COLO829 (cell line): ENCODE results near the gene HECA.
"Not testable (repeated sequence)": the region's sequence is repeated elsewhere in the genome, so short reads cannot be mapped to it uniquely, and the experiment has no call there.

Experiments used
- DNase-seq: peaks from one replicate; pipeline ENCODE4 v3.0.0; 2012; ENCODE audit warnings: low spot score

HECA gene

GRCh38 chr6:139135578-139136545 lies 982 bp downstream of the HECA start:
- DNase-seq, result no peak

GRCh38 chr6:139137706-139138105 lies 2.8 kb downstream of the HECA start:
- DNase-seq, result no peak

- not testable (repeated sequence) for DNase-seq
Measured at GRCh38 chr6:139140854-139141253, 6.0 kb downstream of the HECA start.

GRCh38 chr6:139142262-139142661 lies 7.4 kb downstream of the HECA start:
- no peak for DNase-seq

- DNase-seq, result no peak
Measured at GRCh38 chr6:139143111-139143510, 8.2 kb downstream of the HECA start.

GRCh38 chr6:139144490-139145085 lies 9.7 kb downstream of the HECA start:
- DNase-seq, result no peak

- DNase-seq, result no peak
Measured at GRCh38 chr6:139145661-139146060, 10.8 kb downstream of the HECA start.

- no peak for DNase-seq
Measured at GRCh38 chr6:139146317-139146726, 11.4 kb downstream of the HECA start.

GRCh38 chr6:139147628-139148027 lies 12.7 kb downstream of the HECA start:
- DNase-seq, result no peak

GRCh38 chr6:139148557-139149235 lies 13.8 kb downstream of the HECA start:
- DNase-seq, result no peak

GRCh38 chr6:139149383-139149782 lies 14.5 kb downstream of the HECA start:
- DNase-seq, result no peak

- no peak for DNase-seq
Measured at GRCh38 chr6:139150920-139151319, 16.0 kb downstream of the HECA start.

- no peak for DNase-seq
Measured at GRCh38 chr6:139151425-139152087, 16.7 kb downstream of the HECA start.

- DNase-seq, result no peak
Measured at GRCh38 chr6:139152088-139152891, 17.4 kb downstream of the HECA start.

GRCh38 chr6:139152892-139153271 lies 18.0 kb downstream of the HECA start:
- no peak for DNase-seq

- DNase-seq, result no peak
Measured at GRCh38 chr6:139153855-139154254, 19.0 kb downstream of the HECA start.

GRCh38 chr6:139154881-139155547 lies 20.1 kb downstream of the HECA start:
- DNase-seq, result no peak

- DNase-seq, result no peak
Measured at GRCh38 chr6:139156102-139156501, 21.2 kb downstream of the HECA start.

GRCh38 chr6:139156551-139156950 lies 21.7 kb downstream of the HECA start:
- no peak for DNase-seq

- not testable (repeated sequence) for DNase-seq
Measured at GRCh38 chr6:139157086-139157485, 22.2 kb downstream of the HECA start.

GRCh38 chr6:139159016-139159415 lies 24.1 kb downstream of the HECA start:
- DNase-seq, result no peak
